ENCODE data around the gene SYNRG.

DNA sequence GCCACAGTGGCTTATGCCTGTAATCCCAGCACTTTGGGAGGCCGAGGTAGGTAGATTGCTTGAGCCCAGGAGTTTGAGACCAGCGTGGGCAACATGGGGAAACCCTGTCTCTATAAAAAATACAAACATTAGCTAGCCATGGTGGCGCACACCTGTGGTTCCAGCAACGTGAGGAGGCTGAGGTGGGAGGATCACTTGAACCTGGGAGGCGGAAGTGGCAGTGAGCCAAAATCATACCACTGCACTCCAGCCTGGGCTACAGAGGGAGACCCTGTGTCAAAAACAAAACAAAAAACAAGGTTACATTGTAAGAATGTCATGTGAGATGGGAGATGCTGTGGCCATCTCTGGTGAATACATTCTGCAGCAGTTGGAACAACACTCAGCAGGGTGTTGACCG lies 106.1 kb downstream of the SYNRG start:
- TF ChIP-seq CEBPB (IDR thresholded peaks at IDR 0.05) (no peak), TAF1 (IDR thresholded peaks at IDR 0.05; ENCODE audit: low read depth) (no peak), YY1 (IDR thresholded peaks at IDR 0.05; ENCODE audit: low read depth) (no peak), TEAD4 (IDR thresholded peaks at IDR 0.05) (no peak)
- TF ChIP-seq, protein P1, sequence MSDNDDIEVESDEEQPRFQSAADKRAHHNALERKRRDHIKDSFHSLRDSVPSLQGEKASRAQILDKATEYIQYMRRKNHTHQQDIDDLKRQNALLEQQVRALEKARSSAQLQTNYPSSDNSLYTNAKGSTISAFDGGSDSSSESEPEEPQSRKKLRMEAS (IDR thresholded peaks at IDR 0.05) = no peak
- TF ChIP-seq, protein P2, sequence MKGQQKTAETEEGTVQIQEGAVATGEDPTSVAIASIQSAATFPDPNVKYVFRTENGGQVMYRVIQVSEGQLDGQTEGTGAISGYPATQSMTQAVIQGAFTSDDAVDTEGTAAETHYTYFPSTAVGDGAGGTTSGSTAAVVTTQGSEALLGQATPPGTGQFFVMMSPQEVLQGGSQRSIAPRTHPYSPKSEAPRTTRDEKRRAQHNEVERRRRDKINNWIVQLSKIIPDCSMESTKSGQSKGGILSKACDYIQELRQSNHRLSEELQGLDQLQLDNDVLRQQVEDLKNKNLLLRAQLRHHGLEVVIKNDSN (IDR thresholded peaks at IDR 0.05) = no peak
